ENCODE data around the gene GPANK1. TPM values are rescaled to one million over a fixed set of nuclear protein-coding genes. Genes with fewer than 3 reads are reported as not detected.

The GPANK1 gene
- total RNA-seq, 1 donor from 2014 or later, result 9.8 TPM

DNA sequence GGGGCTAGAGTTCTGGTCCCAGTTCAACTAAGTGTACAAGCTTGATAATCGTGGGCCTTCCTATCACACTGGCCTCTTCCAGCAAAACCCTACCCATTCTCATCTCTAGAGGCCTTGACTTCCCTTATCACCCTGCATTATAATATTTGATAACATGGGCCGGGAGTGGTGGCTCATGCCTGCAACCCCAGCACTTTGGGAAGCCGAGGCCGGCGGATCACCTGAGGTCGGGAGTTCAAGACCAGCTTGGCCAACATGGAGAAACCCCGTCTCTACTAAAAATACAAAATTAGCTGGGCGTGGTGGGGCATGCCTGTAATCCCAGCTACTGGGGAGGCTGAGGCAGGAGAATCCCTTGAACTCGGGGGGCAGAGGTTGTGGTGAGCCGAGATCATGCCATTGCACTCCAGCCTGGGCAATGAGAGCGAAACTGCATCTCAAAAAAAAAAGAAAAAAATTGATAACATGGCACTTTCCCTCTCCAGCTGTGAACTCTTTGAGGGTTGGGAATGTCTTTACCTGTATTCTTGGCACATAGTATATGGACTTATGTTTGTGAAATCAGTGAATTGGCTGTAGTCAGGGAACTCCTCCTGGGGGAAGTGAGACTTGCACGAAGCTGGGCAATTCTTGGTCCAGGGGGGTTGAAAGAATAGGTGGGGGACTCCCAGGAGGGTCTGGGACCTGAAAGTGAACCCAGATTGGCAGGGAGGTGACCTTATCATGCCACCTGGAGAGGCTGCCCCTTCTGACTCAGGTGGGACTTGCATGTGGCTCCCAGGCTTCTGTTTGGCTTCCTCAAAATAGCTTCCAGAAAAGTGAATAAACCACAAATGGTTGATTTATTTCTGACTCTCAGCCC lies 3.3 kb downstream of the GPANK1 start:
- DNase-seq, result no peak

DNA sequence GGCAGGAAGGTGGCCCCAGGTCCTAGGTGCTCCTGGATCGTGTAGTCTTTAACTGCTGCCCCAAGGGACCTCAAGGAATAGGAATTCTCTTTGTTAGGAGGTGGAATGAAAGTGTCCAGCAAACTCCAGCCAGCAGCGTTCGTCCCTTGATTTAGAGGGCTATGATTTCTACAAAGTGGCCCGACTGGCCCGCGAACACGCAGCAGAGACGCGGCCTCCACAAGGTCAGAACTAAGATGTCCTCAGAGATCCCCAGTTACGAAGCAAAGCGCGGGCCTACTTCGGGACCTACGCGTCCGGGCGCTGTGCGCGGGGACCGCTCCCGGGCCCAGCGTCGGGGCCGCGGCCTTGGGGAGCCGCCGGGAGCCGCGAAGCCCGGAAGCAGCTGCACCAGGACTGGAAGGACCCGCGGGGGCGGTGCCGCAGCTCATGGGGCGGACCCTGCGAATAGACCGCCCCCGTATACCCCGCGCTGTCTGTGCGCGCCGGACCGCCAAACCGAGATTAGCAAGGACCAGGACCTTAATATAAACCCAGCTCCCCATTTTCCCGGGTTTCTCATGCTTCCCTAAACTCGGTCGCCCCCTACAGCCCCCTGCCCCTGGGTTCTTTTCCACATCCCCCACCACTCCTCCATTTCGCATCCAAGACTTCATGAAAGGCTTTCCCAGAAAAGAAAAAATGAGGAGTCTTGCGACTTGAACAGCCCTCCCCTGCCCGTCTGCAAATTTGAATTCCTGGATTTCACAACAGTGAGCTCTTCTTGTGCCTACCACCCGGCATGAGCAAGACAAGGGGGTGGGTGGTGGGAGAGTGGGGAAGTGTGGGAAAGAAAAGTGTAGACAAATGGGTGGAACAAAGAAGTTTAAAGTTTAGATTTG lies 4.2 kb downstream of the GPANK1 start, which contains the start of gene C6orf47:
TSS of gene C6orf47 (minus strand) at position 398 of the 881 bp plus-strand sequence. CDS start 831 bp downstream, outside the sequence.
- peak; percentile 72 for DNase-seq

- peak; percentile 27 for DNase-seq
These were observed 5.0 kb downstream of the GPANK1 start for GRCh38 chr6:31659649-31660380.

DNA sequence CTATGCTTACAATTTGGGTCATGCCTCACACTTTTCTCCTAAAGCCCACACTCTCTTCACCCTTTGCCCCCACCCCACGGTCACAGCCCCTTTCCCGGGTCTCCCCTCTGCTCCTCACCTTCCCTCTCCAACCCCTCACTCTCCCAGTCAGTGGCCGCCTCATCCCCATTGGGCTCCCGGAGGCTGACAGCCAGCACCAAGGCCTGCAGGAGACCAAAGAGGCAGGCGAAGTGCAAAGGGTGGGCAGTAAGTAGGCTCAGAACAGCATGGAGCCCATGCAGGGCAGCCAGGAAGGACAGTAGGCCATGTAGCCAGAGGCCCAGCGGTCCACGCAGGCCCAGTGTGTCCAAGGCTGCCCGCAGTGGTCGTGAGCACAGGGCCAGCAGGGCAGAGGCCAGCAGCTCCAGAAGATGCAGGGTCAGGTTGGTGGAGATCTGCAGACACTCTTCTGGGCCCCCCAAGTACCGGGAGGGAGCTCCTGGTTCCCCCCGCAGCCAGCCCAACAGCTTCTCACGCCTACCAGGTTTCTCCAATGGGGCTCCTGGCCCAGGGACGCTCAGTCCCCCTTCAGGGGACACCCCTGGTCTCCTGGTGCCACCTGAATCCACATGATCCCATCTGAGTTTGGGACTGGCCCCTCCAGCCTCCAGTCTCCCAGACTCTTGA lies 5.7 kb downstream of the GPANK1 start:
- no peak for DNase-seq

- no peak for DNase-seq
These were observed 6.6 kb downstream of the GPANK1 start for GRCh38 chr6:31658158-31658688.

DNA sequence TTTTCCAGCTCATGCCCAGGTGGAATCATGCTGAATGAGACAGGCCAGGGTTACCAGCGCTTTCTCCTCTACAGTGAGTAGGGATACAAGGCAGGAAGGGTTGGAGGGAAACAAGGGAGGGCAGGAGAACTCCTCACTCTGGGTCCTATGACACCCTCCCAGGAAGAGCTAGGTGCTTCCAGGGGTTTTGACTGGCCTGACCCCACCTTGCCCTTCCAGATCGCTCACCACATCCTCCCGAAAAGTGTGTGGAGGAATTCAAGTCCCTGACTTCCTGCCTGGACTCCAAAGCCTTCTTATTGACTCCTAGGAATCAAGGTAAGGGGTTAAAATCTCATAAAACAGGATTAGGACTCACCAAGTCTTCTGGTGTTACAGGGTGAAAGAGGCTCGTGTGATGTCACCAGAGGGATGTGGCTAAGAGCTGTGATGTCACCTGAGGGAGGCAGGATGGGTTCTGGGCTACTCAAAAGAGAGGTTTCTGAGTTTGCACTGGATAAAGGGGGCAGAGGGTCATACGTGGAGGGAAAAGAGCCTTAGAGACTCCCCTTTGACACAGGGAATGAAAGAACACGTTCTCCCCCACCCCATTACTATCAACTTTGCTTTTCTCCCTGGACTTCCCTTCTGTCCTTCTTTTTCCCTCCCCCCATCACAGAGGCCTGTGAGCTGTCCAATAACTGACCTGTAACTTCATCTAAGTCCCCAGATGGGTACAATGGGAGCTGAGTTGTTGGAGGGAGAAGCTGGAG lies 7.2 kb downstream of the GPANK1 start:
- no peak for DNase-seq

- no peak for DNase-seq
These were observed 9.2 kb downstream of the GPANK1 start, which contains the start of gene APOM for GRCh38 chr6:31655349-31656237. APOM (plus strand) TSS chr6:31655894; CDS start chr6:31655967, 73 bp downstream.

DNA sequence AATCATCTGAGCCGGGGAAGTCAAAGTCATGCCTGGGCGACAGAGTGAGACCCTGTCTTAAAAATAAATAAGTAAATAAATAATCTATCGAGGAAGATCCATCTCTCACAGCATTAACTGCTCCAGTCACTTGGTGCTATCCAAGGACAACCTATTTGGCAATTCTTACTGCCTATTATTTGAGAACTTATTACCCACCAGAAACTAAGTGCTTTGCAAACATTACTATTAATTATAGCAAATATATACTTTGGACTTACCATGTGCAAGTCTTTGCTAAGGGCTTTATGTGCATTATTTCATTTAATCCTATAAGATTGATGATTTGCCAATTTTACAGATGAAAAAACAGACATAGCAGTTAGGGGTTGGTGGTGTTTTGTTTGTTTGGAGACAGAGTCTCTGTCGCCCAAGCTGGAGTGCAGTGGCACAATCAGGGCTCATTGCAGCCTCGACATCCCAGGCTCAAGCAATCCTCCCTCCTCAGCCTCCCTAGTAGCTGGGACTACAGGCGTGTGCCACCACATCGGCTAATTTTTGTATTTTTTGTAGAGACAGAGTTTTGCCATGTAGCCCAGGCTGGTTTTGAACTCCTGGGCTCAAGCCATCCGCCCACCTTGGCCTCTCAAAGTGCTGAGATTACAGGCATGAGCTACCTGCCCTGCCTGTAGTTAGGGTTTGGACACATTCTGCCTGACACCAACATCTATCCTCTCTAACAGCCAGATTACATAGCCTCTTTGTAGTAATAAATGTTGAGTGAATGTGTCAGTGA lies 10.0 kb downstream of the GPANK1 start:
- no peak for DNase-seq

DNA sequence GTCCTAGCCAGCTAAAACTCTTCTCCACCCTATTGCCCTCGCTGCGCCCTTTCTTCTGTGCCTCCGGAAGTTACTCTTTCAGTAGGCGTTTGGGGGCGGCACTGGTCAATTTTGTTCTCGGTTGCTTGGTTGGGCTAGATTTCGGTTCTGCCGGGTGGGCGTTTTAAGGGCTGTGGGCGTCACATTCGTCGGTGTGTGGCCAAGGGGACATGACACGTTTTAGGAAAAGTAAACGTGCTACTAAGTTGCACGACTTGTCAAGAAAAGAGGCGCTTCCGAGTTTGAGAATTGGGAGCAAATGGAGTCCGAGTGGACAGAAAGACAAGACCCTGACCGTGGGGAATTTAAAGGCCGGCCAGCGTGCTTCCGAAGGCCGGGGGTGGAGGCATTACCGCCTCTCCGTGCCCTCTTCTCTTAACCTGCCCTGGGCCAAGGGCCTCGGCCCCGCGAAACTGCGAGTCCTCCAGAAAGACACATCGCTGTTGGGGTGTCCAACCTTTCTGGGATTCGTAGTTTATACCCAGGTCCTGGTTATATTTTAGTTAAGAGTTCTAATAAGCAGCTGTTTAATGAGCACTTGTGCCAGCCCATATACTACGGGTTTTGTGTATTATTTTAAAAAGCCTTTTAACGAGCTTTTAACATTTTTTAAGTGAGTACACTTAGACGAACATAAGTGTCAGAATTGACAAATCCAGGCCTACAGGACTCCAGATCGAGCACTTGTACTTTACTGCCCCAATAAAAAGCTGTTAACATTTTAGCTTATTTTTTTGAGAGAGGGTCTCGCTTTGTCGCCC lies 11.7 kb downstream of the GPANK1 start:
- DNase-seq, result peak; percentile 90

DNA sequence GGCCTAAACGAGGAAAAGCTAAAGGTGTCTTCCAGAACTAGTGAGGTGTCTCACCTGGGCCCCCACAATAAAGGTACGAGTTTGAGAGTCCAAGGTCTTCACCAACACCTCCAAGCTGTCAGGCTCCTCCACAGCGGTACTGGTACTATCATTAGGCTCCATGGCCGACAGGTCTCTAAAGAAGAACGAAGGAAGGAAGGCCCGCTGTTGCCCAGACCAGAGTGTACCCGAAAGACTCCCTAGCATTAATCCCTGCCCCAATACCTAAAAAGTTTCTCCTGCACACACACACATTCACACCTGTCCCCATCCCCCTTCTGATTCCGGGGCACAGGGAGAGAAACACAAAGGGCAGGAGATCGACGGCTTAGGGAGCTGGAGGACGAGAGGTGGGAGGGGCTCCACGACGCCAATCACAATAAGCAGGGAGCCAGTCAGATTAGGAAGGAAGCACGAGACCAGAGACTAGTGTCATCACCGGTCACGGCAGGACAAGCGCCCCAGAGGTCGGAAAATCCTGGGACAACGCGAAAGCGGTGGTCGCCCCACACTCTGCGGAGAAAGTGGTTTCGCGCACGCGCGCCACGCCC lies 13.1 kb downstream of the GPANK1 start:
- peak; percentile 64 for DNase-seq

GRCh38 chr6:31645325-31645724 lies 19.5 kb downstream of the GPANK1 start:
- no peak for DNase-seq

DNA sequence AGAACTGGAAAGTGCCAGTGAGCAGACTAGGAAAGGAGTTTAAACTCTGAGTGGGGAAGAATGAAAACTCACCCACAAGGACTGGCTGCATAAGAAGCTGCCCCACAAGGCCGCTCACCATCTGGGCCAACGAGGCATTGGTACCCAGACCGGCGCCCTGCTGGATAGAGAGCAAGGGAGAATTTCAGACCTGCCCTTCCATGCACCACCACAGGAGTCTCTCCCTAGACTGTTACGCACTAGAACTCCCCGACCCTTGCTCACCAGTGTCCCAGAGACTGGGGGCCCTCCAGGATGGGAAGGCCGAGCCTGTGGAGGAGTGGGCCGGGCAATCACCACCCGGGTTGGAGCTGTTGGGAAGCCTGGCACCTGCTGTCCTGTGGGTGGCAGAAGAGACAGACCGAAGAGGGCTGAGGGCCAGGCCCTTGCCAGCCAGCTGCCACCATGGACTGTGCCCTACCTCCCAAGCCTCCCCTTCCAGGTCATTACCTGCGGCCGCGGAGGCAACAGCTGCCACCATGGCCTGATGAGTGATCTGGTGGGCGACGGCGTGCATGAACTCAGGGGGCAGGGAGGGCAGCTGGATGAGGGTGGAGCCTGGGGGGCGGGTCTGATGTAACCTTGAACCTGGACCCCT lies 20.9 kb downstream of the GPANK1 start:
- DNase-seq, result no peak

GRCh38 chr6:31642798-31643570 lies 21.8 kb downstream of the GPANK1 start:
- DNase-seq, result no peak

DNA sequence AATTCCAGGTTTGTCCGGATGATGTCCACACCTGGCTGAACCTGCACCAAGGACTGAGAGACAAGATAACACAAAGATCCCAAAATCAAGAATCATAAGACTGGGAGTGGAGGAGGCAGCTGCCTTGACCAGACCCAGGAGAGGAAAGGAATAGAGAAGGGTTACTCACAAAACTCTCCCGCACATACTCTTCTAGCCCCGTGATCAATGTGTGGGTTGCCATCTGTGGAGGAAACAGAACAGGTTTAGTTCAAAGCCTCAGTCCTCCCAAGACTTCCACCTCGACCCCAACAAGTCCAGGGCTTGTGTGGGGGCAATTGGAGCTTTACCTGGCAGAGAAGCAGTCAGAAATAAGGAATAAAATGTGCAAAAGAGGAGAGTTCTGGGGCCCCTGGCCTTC lies 23.4 kb downstream of the GPANK1 start:
- no peak for DNase-seq

DNA sequence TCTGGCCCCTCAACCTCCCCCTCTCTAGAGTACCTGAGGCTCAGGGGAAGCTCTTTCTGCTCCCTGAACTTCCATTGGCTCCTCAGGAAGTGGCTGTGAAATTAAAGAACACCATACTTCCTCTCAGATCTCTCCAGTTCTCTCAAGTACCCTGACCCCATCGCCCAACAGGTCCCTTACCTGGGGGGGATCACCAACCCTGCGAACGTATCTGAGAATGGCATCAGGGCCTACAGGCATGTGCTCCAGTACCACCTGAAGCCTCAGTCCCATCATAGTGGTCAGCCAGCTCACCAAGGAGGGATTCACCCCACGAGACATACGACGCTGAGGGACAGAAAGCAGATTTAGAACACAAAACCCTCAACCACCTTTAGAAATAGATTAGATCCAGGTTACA lies 24.2 kb downstream of the GPANK1 start:
- no peak for DNase-seq

GRCh38 chr6:31639449-31639861 lies 25.3 kb downstream of the GPANK1 start:
- DNase-seq, result no peak

All from occipital lobe (tissue), 2 donors.